K562 (cell line): ENCODE results near the gene DRC3. TPM values are rescaled to one million over a fixed set of nuclear protein-coding genes. Genes with fewer than 3 reads are reported as not detected.

Experiments
- ARID1B ChIP-seq: fragments of 450-650 bp; IDR thresholded peaks from 2 replicates; pipeline ENCODE4 v1.6.1; 2016; ENCODE audit warnings: antibody characterized with exemption, mild to moderate bottlenecking, inconsistent platforms
- FOXJ2 ChIP-seq: fragments of 200-800 bp; sonication (Bioruptor generic); IDR thresholded peaks from 2 replicates; pipeline ENCODE4 v1.6.1; 2016; ENCODE audit warnings: missing genetic modification characterization, missing compliant biosample characterization
- FOXP1 ChIP-seq: sonication (generic); formaldehyde crosslinking; IDR thresholded peaks from 2 replicates; pipeline ENCODE4 v1.8.0; 2022; ENCODE audit warnings: mild to moderate bottlenecking, missing genetic modification reagents
- GATAD2A ChIP-seq: fragments of 450-650 bp; IDR thresholded peaks from 2 replicates; pipeline ENCODE4 v1.6.1; 2017
- HDAC8 ChIP-seq: fragments of 450-650 bp; IDR thresholded peaks from 2 replicates; pipeline ENCODE4 v1.6.1; 2016; ENCODE audit warnings: mild to moderate bottlenecking, missing genetic modification characterization, moderate library complexity, missing compliant biosample characterization
- JUN ChIP-seq, 2 experiments: sonication (generic) in 1 of 2; formaldehyde crosslinking in 1 of 2; IDR thresholded peaks; 2 replicates each; pipeline versions ENCODE4 v1.6.1 to v1.8.0; 2012 to 2022; ENCODE audit warnings: borderline replicate concordance in 2 of 2, mild to moderate bottlenecking in 2 of 2, improper control_type of control experiment in 1 of 2, low read depth in 1 of 2, low read length in 1 of 2, missing genetic modification reagents in 1 of 2
- MYBL2 ChIP-seq, 2 experiments: fragments of 450-650 bp in 1 of 2; sonication (generic) in 1 of 2; formaldehyde crosslinking in 1 of 2; IDR thresholded peaks; 2 replicates each; pipeline versions ENCODE4 v1.6.1 to v1.8.1; 2017 to 2022; ENCODE audit warnings: borderline replicate concordance in 1 of 2, inconsistent platforms in 1 of 2, low read depth in 1 of 2, mild to moderate bottlenecking in 1 of 2, missing genetic modification reagents in 1 of 2, moderate library complexity in 1 of 2
- NR4A1 ChIP-seq, 2 experiments: fragments of 250-450 bp in 1 of 2; fragments of 450-650 bp in 1 of 2; sonication (Bioruptor Pico) in 1 of 2; IDR thresholded peaks; 2 replicates each; pipeline versions ENCODE4 v1.4.0 to v1.6.1; 2016 to 2020; ENCODE audit warnings: mild to moderate bottlenecking in 2 of 2, missing compliant biosample characterization in 1 of 2, missing genetic modification characterization in 1 of 2, moderate library complexity in 1 of 2
- PHF21A ChIP-seq: fragments of 450-650 bp; IDR thresholded peaks from 2 replicates; pipeline ENCODE4 v1.6.1; 2017; ENCODE audit warnings: low read depth, borderline replicate concordance
- SAP30 ChIP-seq: fragments of 200-600 bp; sonication (generic); IDR thresholded peaks from 2 replicates; pipeline ENCODE4 v1.6.1; 2012; ENCODE audit warnings: borderline replicate concordance, low read depth, mild to moderate bottlenecking, moderate library complexity, low read length, control low read depth, inconsistent platforms; ENCODE audit not compliant: insufficient read depth, poor library complexity, severe bottlenecking
- SIX5 ChIP-seq, 2 experiments: IDR thresholded peaks; 2 replicates each; pipeline ENCODE4 v1.6.1; 2011; ENCODE audit warnings: low read length in 2 of 2, borderline replicate concordance in 1 of 2, low read depth in 1 of 2, mild to moderate bottlenecking in 1 of 2, moderate library complexity in 1 of 2; ENCODE audit not compliant: insufficient read depth in 1 of 2
- TAF9B ChIP-seq: fragments of 450-650 bp; IDR thresholded peaks from 2 replicates; pipeline ENCODE4 v1.6.1; 2018; ENCODE audit warnings: mild to moderate bottlenecking; ENCODE audit not compliant: partially characterized antibody
- XRCC3 ChIP-seq: fragments of 450-650 bp; IDR thresholded peaks from 2 replicates; pipeline ENCODE4 v1.6.1; 2017; ENCODE audit warnings: mild to moderate bottlenecking, moderate library complexity
- ZFP30 ChIP-seq: fragments of 250-450 bp; sonication (Bioruptor Pico); IDR thresholded peaks from 2 replicates; pipeline ENCODE4 v1.8.0; 2022; ENCODE audit warnings: moderate library complexity, mild to moderate bottlenecking, inconsistent platforms, borderline replicate concordance
- ZNF134 ChIP-seq: fragments of 250-450 bp; sonication (Bioruptor Pico); conservative IDR thresholded peaks from 2 replicates; pipeline ENCODE4 v1.4.0; 2020
- ZNF354B ChIP-seq: fragments of 250-450 bp; sonication (Bioruptor Pico); IDR thresholded peaks from 2 replicates; pipeline ENCODE4 v1.4.0; 2020
- ZNF583 ChIP-seq: fragments of 250-450 bp; sonication (Bioruptor Pico); IDR thresholded peaks from 2 replicates; pipeline ENCODE4 v1.4.0; 2020
- polyA plus RNA-seq, 8 experiments: library from polyadenylated mRNA; depleted of rRNA in 4 of 8; stranded (reverse) in 5 of 8; unstranded in 3 of 8; fragments of >200 nt; fragmentation: Nextera tagmentation in 2 of 8; fragmentation: Illumina TruSeq in 1 of 8; extraction: Ambion mirVana in 2 of 8; extraction: Trizol in 1 of 8; gene quantifications; 2 replicates each; pipeline versions ENCODE4 v1.2.1 to v1.2.3, GENCODE V29; 2011 to 2014; ENCODE audit warnings: inconsistent platforms in 1 of 8, missing spikeins in 1 of 8
- total RNA-seq, 7 experiments: library from RNA; depleted of rRNA in 6 of 7; stranded (reverse); fragments of >200 nt in 6 of 7; fragmentation: Illumina TruSeq in 2 of 7; extraction: Trizol in 2 of 7; gene quantifications; 2 replicates each; pipeline versions ENCODE4 v1.2.1 to v1.2.3, GENCODE V29; 2011 to 2021; ENCODE audit warnings: low replicate concordance in 1 of 7
- TF ChIP-seq, protein P1 (sequence below): sonication (generic); formaldehyde crosslinking; IDR thresholded peaks from 2 replicates; pipeline ENCODE4 v1.8.0; 2022; ENCODE audit warnings: missing genetic modification reagents, mild to moderate bottlenecking, borderline replicate concordance
- TF ChIP-seq, protein P2 (sequence below): fragments of 250-450 bp; sonication (Bioruptor Pico); IDR thresholded peaks from 2 replicates; pipeline ENCODE4 v1.5.0; 2021; ENCODE audit warnings: mild to moderate bottlenecking, borderline replicate concordance

The DRC3 gene
- total and polyA plus RNA-seq, 9 of the 15 experiments (the other 6 are each of a cell fraction or from before 2014, with no cell fraction given) = 0.10 to 0.84 (median 0.30) TPM; not detected in 3

DNA sequence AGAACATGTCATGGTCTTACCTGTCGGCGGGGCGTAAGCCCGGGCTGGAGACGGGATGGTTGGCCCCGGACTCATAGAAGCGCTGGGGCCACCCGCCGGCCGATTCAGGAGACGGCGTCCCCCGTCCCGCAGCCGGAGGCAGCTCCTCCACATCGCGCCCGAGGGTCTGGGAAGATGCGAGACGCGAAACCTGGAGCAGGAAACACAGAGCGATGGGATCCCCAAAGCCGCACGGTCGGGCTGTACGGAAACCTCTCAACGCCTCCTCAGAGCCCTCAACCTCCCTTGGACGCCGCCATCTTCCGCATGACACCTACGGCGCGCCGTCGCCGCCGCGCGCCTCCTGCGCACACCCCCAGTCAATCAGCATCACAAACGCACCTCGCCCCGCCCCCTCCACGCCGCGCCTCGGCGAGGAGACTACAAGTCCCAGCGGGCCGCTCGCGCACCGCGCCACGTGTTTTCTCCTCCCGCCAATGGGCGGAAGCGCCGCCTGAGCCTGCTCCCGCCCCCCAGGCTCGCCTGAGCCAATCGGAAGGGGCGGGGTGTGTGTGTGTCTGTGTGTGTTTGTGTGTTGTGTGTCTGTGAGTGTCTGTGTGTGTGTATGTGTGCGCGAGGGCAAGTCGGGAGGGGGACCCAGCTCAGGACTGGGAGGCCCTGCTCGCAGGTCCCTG lies 66.3 kb downstream of the DRC3 start, which contains the start of the genes ATPAF2 and GID4 (continued):
- TF ChIP-seq JUN (IDR thresholded peaks at IDR 0.05; ENCODE audit: borderline replicate concordance, low read depth, low read length) = 0 out of 2 replicates have a peak, but pooled peaks have one; percentile 36
- TF ChIP-seq JUN (CRISPR knock-in tag; IDR thresholded peaks at IDR 0.05; ENCODE audit: borderline replicate concordance) = no peak
- no peak for TF ChIP-seq FOXJ2 (tag)
- TF ChIP-seq SAP30 = no peak
- peak; percentile 67 to 80; a peak in 3 of 4 replicates for TF ChIP-seq SIX5 (IDR thresholded peaks at IDR 0.05; ENCODE audit: borderline replicate concordance in 1 of 2, insufficient read depth in 1 of 2, low read depth in 1 of 2, low read length in 2 of 2)
- 0 out of 2 replicates have a peak, but pooled peaks have one; percentile 32 for TF ChIP-seq FOXP1 (CRISPR knock-in tag)
- TF ChIP-seq ARID1B = no peak
- no peak for TF ChIP-seq MYBL2 (IDR thresholded peaks at IDR 0.05; ENCODE audit: low read depth)
- TF ChIP-seq MYBL2 (CRISPR knock-in tag; IDR thresholded peaks at IDR 0.05; ENCODE audit: borderline replicate concordance) = no peak
- no peak for TF ChIP-seq ZNF583
- no peak for TF ChIP-seq TAF9B
- TF ChIP-seq GATAD2A = no peak
- no peak for TF ChIP-seq NR4A1 (CRISPR knock-in tag; IDR thresholded peaks at IDR 0.05)
- TF ChIP-seq NR4A1 (tag; IDR thresholded peaks at IDR 0.05) = no peak
- TF ChIP-seq, protein P1, sequence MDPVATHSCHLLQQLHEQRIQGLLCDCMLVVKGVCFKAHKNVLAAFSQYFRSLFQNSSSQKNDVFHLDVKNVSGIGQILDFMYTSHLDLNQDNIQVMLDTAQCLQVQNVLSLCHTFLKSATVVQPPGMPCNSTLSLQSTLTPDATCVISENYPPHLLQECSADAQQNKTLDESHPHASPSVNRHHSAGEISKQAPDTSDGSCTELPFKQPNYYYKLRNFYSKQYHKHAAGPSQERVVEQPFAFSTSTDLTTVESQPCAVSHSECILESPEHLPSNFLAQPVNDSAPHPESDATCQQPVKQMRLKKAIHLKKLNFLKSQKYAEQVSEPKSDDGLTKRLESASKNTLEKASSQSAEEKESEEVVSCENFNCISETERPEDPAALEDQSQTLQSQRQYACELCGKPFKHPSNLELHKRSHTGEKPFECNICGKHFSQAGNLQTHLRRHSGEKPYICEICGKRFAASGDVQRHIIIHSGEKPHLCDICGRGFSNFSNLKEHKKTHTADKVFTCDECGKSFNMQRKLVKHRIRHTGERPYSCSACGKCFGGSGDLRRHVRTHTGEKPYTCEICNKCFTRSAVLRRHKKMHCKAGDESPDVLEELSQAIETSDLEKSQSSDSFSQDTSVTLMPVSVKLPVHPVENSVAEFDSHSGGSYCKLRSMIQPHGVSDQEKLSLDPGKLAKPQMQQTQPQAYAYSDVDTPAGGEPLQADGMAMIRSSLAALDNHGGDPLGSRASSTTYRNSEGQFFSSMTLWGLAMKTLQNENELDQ (CRISPR knock-in tag) = no peak
- TF ChIP-seq, protein P2, sequence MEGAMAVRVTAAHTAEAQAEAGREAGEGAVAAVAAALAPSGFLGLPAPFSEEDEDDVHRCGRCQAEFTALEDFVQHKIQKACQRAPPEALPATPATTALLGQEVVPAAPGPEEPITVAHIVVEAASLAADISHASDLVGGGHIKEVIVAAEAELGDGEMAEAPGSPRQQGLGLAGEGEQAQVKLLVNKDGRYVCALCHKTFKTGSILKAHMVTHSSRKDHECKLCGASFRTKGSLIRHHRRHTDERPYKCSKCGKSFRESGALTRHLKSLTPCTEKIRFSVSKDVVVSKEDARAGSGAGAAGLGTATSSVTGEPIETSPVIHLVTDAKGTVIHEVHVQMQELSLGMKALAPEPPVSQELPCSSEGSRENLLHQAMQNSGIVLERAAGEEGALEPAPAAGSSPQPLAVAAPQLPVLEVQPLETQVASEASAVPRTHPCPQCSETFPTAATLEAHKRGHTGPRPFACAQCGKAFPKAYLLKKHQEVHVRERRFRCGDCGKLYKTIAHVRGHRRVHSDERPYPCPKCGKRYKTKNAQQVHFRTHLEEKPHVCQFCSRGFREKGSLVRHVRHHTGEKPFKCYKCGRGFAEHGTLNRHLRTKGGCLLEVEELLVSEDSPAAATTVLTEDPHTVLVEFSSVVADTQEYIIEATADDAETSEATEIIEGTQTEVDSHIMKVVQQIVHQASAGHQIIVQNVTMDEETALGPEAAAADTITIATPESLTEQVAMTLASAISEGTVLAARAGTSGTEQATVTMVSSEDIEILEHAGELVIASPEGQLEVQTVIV (CRISPR knock-in tag) = no peak
- no peak for TF ChIP-seq XRCC3
- no peak for TF ChIP-seq HDAC8 (tag)
- no peak for TF ChIP-seq ZFP30
- TF ChIP-seq ZNF354B = no peak
- TF ChIP-seq ZNF134 (CRISPR knock-in tag) = no peak
- no peak for TF ChIP-seq PHF21A
